Tibial nerve (tissue), 4 donors: ENCODE results near the gene GRIFIN. TPM values are rescaled to one million over a fixed set of nuclear protein-coding genes. Genes with fewer than 3 reads are reported as not detected.
"Not testable (repeated sequence)": the region's sequence is repeated elsewhere in the genome, so short reads cannot be mapped to it uniquely, and the experiment has no call there.

Experiments used
- DNase-seq, 2 donors: peaks; one replicate each; pipeline ENCODE4 v3.0.0-alpha.2; 2019; ENCODE audit warnings: low spot score in 2 of 2
- H3K27ac ChIP-seq, 4 donors: fragments of 200-600 bp; sonication (generic) in 3 of 4; one replicate each; pipeline ENCODE4 v1.5.1; 2017 to 2019; ENCODE audit warnings: mild to moderate bottlenecking in 1 of 4
- H3K27me3 ChIP-seq, 2 donors: fragments of 200-600 bp; sonication (generic) in 1 of 2; one replicate each; pipeline versions ENCODE4 v1.5.1 to v1.6.0; 2017 to 2019
- H3K36me3 ChIP-seq, 3 donors: fragments of 200-600 bp; sonication (generic); one replicate each; pipeline ENCODE4 v1.5.1; 2018 to 2019
- H3K4me1 ChIP-seq, 4 donors: fragments of 200-600 bp; sonication (generic) in 3 of 4; one replicate each; pipeline ENCODE4 v1.5.1; 2017 to 2019
- H3K4me3 ChIP-seq, 4 donors: fragments of 200-600 bp; sonication (generic) in 3 of 4; one replicate each; pipeline ENCODE4 v1.5.1; 2017 to 2019; ENCODE audit warnings: mild to moderate bottlenecking in 1 of 4, moderate library complexity in 1 of 4
- H3K9me3 ChIP-seq, 4 donors: fragments of 200-600 bp; sonication (generic) in 3 of 4; one replicate each; pipeline ENCODE4 v1.5.1; 2017 to 2019
- CTCF ChIP-seq, 5 experiments: fragments of 200-600 bp in 3 of 5; fragments of 450-650 bp in 2 of 5; sonication (generic) in 3 of 5; IDR thresholded peaks; one replicate each; pipeline ENCODE4 v1.5.1; 2016 to 2019; ENCODE audit warnings: antibody characterized with exemption in 5 of 5, mild to moderate bottlenecking in 3 of 5, moderate library complexity in 2 of 5
- EP300 ChIP-seq, 2 donors: sonication (generic); formaldehyde crosslinking; IDR thresholded peaks; one replicate each; pipeline ENCODE4 v1.6.1; 2017; ENCODE audit warnings: antibody characterized with exemption in 2 of 2, mild to moderate bottlenecking in 1 of 2
- POLR2A ChIP-seq, 2 donors: fragments of 450-650 bp; IDR thresholded peaks; one replicate each; pipeline ENCODE4 v1.6.1; 2017; ENCODE audit warnings: antibody characterized with exemption in 2 of 2, mild to moderate bottlenecking in 2 of 2, moderate library complexity in 2 of 2
- WGBS, 2 donors: methylation state at CpG; one replicate each; pipeline ENCODE4 v1.1.5; 2018; 5-methylcytosine and 5-hydroxymethylcytosine counted together
- total RNA-seq, 4 donors: library from RNA; depleted of rRNA; stranded (reverse); fragments of >200 nt; gene quantifications; one replicate each; pipeline ENCODE4 v1.1.0, GENCODE V29; 2016

GRIFIN gene
- total RNA-seq, 4 donors from 2014 or later: not detected

- WGBS, 2 donors: 46 to 73% methylated on average over 2 to 7 of the region's 17 CpGs
- Histone ChIP-seq H3K4me3 (no peak overlapping the region), H3K4me1 (peaks cover 0 to 12% (median 0%) of the 10 kb centered on the region in 4 donors), H3K36me3 (no peaks in the 10 kb centered on the region), H3K27ac (no peak overlapping the region), H3K9me3 (no peaks in the 10 kb centered on the region), H3K27me3 (no peaks in the 10 kb centered on the region)
- DNase-seq: no peak
- TF ChIP-seq EP300 (IDR thresholded peaks at IDR 0.05) (no peak), POLR2A (IDR thresholded peaks at IDR 0.05) (no peak), CTCF (IDR thresholded peaks at IDR 0.05) (no peak)
These were observed 4.8 kb downstream of the GRIFIN start for GRCh38 chr7:2471396-2471795.

- DNase-seq: no peak
- Histone ChIP-seq H3K4me3 (no peak overlapping the region), H3K27me3 (no peaks in the 10 kb centered on the region), H3K36me3 (no peaks in the 10 kb centered on the region), H3K9me3 (no peaks in the 10 kb centered on the region), H3K4me1 (peaks cover 0 to 12% (median 0%) of the 10 kb centered on the region in 4 donors), H3K27ac (no peak overlapping the region)
- no peak for TF ChIP-seq POLR2A (IDR thresholded peaks at IDR 0.05)
- no peak for TF ChIP-seq EP300 (IDR thresholded peaks at IDR 0.05)
- no peak for TF ChIP-seq CTCF (IDR thresholded peaks at IDR 0.05)
- 67 to 81% methylated on average over 4 to 5 of the region's 5 CpGs for WGBS, 2 donors
These were observed 5.2 kb downstream of the GRIFIN start for GRCh38 chr7:2471022-2471329.

- TF ChIP-seq CTCF (IDR thresholded peaks at IDR 0.05) (no peak), POLR2A (IDR thresholded peaks at IDR 0.05) (no peak), EP300 (IDR thresholded peaks at IDR 0.05) (no peak)
- H3K4me3 ChIP-seq: no peak overlapping the region
- peaks cover 0 to 12% (median 0%) of the 10 kb centered on the region in 4 donors for H3K4me1 ChIP-seq
- DNase-seq: no peak
- no peaks in the 10 kb centered on the region for H3K27me3 ChIP-seq
- H3K27ac ChIP-seq: no peak overlapping the region
- H3K9me3 ChIP-seq: no peaks in the 10 kb centered on the region
- WGBS, 2 donors: 66 to 69% methylated on average over 19 of the region's 19 CpGs
- no peaks in the 10 kb centered on the region for H3K36me3 ChIP-seq
These were observed 5.8 kb downstream of the GRIFIN start for GRCh38 chr7:2470204-2471021.

DNA sequence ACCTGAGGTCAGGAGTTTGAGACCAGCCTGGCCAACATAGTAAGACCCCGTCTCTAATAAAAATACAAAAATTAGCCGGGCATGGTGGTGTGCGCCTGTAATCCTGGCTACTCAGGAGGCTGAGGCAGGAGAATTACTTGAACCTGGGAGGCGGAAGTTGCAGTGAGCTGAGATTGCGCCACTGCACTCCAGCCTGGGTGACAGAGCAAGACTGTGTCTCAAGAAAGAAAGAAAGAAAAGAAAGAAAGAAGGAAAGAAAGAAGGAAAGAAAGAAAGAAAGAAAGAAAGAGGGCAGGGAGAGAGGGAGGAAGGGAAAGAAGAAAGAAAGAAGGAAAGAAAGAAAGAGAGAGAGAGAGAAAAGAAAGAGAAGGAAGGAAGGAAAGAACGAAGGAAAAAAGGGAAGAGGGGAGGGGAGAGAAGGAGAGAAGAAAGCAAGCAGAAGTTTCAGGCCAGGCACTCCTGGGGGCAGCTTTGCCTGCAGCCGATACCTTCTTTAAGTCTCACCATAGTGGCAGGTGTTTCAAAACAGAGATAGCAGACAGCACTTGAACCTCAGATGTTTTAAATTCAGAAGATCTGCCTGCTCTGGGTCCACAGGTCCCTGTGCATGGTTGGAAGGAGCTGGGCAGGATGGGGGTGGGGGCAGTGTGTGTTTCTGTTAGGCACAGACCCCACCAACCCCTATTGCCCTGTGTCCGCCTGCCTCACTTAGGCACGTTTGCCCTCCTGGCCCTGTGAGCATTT lies 6.6 kb downstream of the GRIFIN start:
- WGBS, 2 donors: 79 to 80% methylated on average over 9 of the region's 9 CpGs
- H3K27me3 ChIP-seq, H3K4me3 ChIP-seq, H3K36me3 ChIP-seq, H3K27ac ChIP-seq, DNase-seq, H3K9me3 ChIP-seq: not testable (repeated sequence)
- H3K4me1 ChIP-seq: peaks cover 0 to 12% (median 0%) of the 10 kb centered on the region in 4 donors

GRCh38 chr7:2468227-2468626 lies 8.0 kb downstream of the GRIFIN start:
- DNase-seq: no peak
- no peak for TF ChIP-seq EP300 (IDR thresholded peaks at IDR 0.05)
- no peak overlapping the region for H3K4me3 ChIP-seq
- no peaks in the 10 kb centered on the region for H3K27me3 ChIP-seq
- H3K27ac ChIP-seq: no peak overlapping the region
- WGBS, 2 donors: 86 to 88% methylated on average over 5 to 7 of the region's 7 CpGs
- no peaks in the 10 kb centered on the region for H3K9me3 ChIP-seq
- no peaks in the 10 kb centered on the region for H3K36me3 ChIP-seq
- peaks cover 0 to 12% (median 0%) of the 10 kb centered on the region in 4 donors for H3K4me1 ChIP-seq

DNA sequence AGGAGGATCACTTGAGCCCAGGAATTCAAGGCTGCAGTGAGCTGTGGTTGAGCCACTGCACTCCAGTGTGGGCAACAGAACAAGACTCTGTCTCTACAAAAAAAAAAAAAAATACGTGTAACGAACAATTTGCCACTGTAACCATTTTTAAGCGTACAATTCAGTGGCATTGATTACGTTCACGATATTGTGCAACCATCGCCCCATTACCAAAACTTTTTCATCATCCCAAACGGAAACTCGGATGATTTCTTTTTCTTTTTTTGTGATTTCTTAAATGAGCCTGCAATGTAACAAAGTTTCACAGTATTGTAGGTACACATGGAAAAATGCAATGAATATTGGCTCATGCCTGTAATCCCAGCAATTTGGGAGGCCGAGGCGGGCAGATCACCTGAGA lies 9.5 kb downstream of the GRIFIN start:
- Histone ChIP-seq H3K4me1 (peaks cover 0 to 11% (median 0%) of the 10 kb centered on the region in 4 donors), H3K27me3 (no peaks in the 10 kb centered on the region), H3K36me3 (no peaks in the 10 kb centered on the region), H3K9me3 (no peaks in the 10 kb centered on the region), H3K27ac (no peak overlapping the region), H3K4me3 (no peak overlapping the region)
- no peak for DNase-seq
- TF ChIP-seq POLR2A (IDR thresholded peaks at IDR 0.05) (no peak), EP300 (IDR thresholded peaks at IDR 0.05) (no peak)
- WGBS, 2 donors: 87% methylated on average over 10 of the region's 10 CpGs
